Loucy (cell line): ENCODE measurements around the gene COMMD1.
A peak's percentile ranks its signal among the peaks of the same experiment; 100 is the strongest.

ENCODE experiments used
- H2AFZ ChIP-seq: fragments of 200-600 bp; sonication (generic); 2 replicates; pipeline ENCODE4 v1.6.0; 2016; ENCODE audit warnings: antibody characterized with exemption, mild to moderate bottlenecking, low read length, moderate library complexity
- H3F3A ChIP-seq: fragments of 200-600 bp; 2 replicates; pipeline ENCODE4 v1.6.0; 2016; ENCODE audit warnings: antibody characterized with exemption, low read depth, mild to moderate bottlenecking
- H3K27me3 ChIP-seq: fragments of 200-600 bp; sonication (generic); 2 replicates; pipeline ENCODE4 v1.6.1; 2014; ENCODE audit warnings: low read length, mild to moderate bottlenecking; ENCODE audit not compliant: insufficient read depth, poor library complexity, severe bottlenecking
- H3K36me3 ChIP-seq: fragments of 200-600 bp; sonication (generic); 2 replicates; pipeline ENCODE4 v1.6.1; 2016; ENCODE audit warnings: low read length; ENCODE audit not compliant: insufficient read depth
- H3K4me1 ChIP-seq: fragments of 200-600 bp; sonication (generic); 2 replicates; pipeline ENCODE4 v1.5.1; 2014; ENCODE audit warnings: low read length, mild to moderate bottlenecking; ENCODE audit not compliant: insufficient read depth, poor library complexity, severe bottlenecking
- H3K4me2 ChIP-seq: fragments of 200-600 bp; sonication (generic); 2 replicates; pipeline ENCODE4 v1.6.0; 2014; ENCODE audit warnings: antibody characterized with exemption, low read length, low read depth, mild to moderate bottlenecking; ENCODE audit not compliant: poor library complexity, severe bottlenecking
- H3K4me3 ChIP-seq: fragments of 200-600 bp; sonication (generic); 2 replicates; pipeline ENCODE4 v1.5.1; 2014; ENCODE audit warnings: low read length, mild to moderate bottlenecking, mixed read lengths; ENCODE audit not compliant: poor library complexity, severe bottlenecking
- H3K79me2 ChIP-seq: fragments of 200-600 bp; sonication (generic); 2 replicates; pipeline ENCODE4 v1.6.1; 2014; ENCODE audit warnings: low read length; ENCODE audit not compliant: insufficient read depth
- H3K9ac ChIP-seq: fragments of 200-600 bp; sonication (generic); 2 replicates; pipeline ENCODE4 v1.6.0; 2014; ENCODE audit warnings: mild to moderate bottlenecking, low read depth, low read length, moderate library complexity; ENCODE audit not compliant: poor library complexity, severe bottlenecking
- H3K9me2 ChIP-seq: fragments of 200-600 bp; sonication (generic); replicated peaks from 2 replicates; pipeline ENCODE4 v1.6.1; 2016; ENCODE audit warnings: low read depth, low read length, mixed read lengths
- H3K9me3 ChIP-seq: fragments of 200-600 bp; sonication (generic); 2 replicates; pipeline ENCODE4 v1.6.1; 2014; ENCODE audit warnings: mild to moderate bottlenecking, antibody characterized with exemption, low read length, low read depth; ENCODE audit not compliant: insufficient read depth
- H4K20me1 ChIP-seq: fragments of 200-600 bp; sonication (generic); 2 replicates; pipeline ENCODE4 v1.6.0; 2014; ENCODE audit warnings: antibody characterized with exemption, low read length, mild to moderate bottlenecking; ENCODE audit not compliant: insufficient read depth, poor library complexity, severe bottlenecking
- EZH2phosphoT487 ChIP-seq: fragments of 200-600 bp; IDR thresholded peaks from 2 replicates; pipeline ENCODE4 v1.6.1; 2018; ENCODE audit warnings: antibody characterized with exemption, mild to moderate bottlenecking, moderate library complexity, borderline replicate concordance
- TF ChIP-seq, protein P1 (sequence below): fragments of 200-600 bp; sonication (generic); conservative IDR thresholded peaks from 2 replicates; pipeline ENCODE4 v1.5.1; 2014; ENCODE audit warnings: mild to moderate bottlenecking, antibody characterized with exemption, low read length

The COMMD1 gene

DNA sequence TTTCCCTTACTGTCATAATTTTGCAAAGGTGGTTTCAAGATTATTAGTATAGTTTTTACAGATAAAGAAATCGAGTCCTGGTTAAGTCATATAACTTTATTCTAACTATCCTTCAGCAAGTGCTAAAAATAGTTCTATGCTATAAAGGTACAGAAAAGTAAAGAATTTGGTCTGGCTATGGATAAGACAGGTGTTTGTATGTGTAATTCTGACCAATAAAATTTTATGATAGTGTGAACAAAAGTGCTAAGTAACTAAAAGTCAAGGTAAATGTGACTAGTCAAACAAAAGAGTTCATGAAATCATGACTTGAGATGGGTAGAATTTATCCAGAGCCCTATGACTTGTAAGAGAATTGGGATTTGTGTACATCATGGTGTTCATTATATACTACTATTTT, 140.7 kb downstream of the COMMD1 start:
- H3K4me2 ChIP-seq: no peak overlapping the region
- no peaks in the 10 kb centered on the region for H4K20me1 ChIP-seq
- no peaks in the 10 kb centered on the region for H3K9me2 ChIP-seq
- H3K4me1 ChIP-seq: peaks cover 38% of the 10 kb centered on the region
- H3K27me3 ChIP-seq: no peaks in the 10 kb centered on the region
- no peak overlapping the region for H3K4me3 ChIP-seq
- peaks cover 44% of the 10 kb centered on the region for H3K79me2 ChIP-seq
- no peak overlapping the region for H3K9ac ChIP-seq
- H3K9me3 ChIP-seq: peaks cover 13% of the 10 kb centered on the region; the same call in 1 of the 2 replicates
- no peaks in the 10 kb centered on the region; the same call in 1 of the 2 replicates for H3F3A ChIP-seq
- no peak overlapping the region for H2AFZ ChIP-seq
- H3K36me3 ChIP-seq: no peaks in the 10 kb centered on the region
- TF ChIP-seq, protein P1, sequence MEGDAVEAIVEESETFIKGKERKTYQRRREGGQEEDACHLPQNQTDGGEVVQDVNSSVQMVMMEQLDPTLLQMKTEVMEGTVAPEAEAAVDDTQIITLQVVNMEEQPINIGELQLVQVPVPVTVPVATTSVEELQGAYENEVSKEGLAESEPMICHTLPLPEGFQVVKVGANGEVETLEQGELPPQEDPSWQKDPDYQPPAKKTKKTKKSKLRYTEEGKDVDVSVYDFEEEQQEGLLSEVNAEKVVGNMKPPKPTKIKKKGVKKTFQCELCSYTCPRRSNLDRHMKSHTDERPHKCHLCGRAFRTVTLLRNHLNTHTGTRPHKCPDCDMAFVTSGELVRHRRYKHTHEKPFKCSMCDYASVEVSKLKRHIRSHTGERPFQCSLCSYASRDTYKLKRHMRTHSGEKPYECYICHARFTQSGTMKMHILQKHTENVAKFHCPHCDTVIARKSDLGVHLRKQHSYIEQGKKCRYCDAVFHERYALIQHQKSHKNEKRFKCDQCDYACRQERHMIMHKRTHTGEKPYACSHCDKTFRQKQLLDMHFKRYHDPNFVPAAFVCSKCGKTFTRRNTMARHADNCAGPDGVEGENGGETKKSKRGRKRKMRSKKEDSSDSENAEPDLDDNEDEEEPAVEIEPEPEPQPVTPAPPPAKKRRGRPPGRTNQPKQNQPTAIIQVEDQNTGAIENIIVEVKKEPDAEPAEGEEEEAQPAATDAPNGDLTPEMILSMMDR: no peak
- no peak for TF ChIP-seq EZH2phosphoT487

DNA sequence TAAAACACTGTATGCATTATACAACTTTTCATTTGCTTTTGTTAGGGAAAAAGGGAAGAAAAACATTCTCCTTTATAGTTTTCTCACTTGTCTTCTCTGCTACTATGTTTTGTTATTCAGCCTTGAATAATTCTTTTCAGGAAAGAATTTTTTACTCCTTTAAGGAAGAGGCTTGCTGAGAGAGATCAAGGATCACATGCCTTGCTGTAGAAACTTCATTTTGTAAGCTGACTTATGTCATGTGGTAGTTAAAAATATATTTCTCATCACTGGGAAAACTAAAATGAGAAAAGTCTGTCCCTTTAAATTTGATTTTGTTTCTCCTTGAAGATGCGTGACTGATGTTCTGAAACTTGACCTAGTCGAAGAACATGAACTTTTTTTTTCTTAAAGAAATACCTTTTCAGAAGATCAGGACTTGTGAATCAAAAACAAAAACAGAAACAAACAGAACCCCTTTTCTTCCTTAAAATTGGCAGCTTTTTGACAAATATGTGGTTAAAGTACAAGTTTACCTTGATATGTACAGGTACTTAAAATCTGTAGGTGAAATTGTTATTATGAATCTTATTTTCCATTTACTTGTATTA, 145.1 kb downstream of the COMMD1 start:
- Histone ChIP-seq H3K4me1 (peaks cover 62% of the 10 kb centered on the region), H3F3A (peaks cover 21% of the 10 kb centered on the region), H3K4me3 (no peak overlapping the region), H3K9me2 (no peaks in the 10 kb centered on the region), H3K27me3 (no peaks in the 10 kb centered on the region), H3K4me2 (peak overlapping the region; percentile 10), H3K9ac (peak overlapping the region; percentile 10), H2AFZ (no peak overlapping the region), H3K9me3 (no peaks in the 10 kb centered on the region), H3K36me3 (no peaks in the 10 kb centered on the region), H3K79me2 (peaks cover 21% of the 10 kb centered on the region; the same call in 1 of the 2 replicates), H4K20me1 (no peaks in the 10 kb centered on the region)
- TF ChIP-seq, protein P1: no peak
- no peak for TF ChIP-seq EZH2phosphoT487

DNA sequence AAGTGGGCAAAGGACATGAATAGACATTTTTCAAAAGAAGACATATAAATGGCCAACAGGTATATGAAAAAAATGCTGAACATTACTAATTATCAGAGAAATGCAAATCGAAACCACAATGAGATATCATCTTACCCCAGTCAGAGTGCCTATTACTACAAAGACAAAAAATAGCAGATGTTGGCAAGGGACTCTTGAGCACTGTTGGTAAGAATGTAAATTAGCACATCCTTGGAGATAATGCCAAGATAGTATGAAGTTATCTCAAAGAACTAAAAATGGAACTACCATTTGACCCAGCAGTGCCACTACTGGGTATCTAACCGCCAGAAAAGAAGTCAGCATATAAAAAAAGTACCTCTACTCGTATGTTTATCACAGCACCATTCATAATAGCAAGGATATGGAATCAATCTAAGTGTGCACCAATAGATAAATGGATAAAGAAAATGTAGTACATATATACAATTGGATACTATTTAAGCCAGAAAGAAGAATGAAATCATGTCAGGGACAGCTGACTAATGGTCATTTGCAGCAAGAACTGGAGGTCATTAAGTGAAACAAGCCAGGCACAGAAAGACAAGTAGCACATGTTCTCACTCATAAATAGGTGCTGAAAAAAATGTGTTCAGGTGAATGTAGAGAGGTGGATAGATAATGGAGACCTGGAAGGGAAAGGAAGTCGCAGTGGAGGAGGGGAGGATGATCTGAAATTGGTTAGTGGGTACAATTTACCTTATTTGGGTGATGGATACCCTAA, 148.7 kb downstream of the COMMD1 start:
- no peak overlapping the region for H2AFZ ChIP-seq
- no peaks in the 10 kb centered on the region for H3K27me3 ChIP-seq
- TF ChIP-seq, protein P1: no peak
- TF ChIP-seq EZH2phosphoT487: no peak
- peaks cover 35% of the 10 kb centered on the region for H3F3A ChIP-seq
- H3K4me2 ChIP-seq: peak overlapping the region; percentile 77
- H3K4me1 ChIP-seq: peaks cover 84% of the 10 kb centered on the region
- peak overlapping the region; percentile 68 for H3K4me3 ChIP-seq
- peak overlapping the region; percentile 63 for H3K9ac ChIP-seq
- H3K9me3 ChIP-seq: no peaks in the 10 kb centered on the region
- H3K36me3 ChIP-seq: no peaks in the 10 kb centered on the region
- H3K79me2 ChIP-seq: peaks cover 53% of the 10 kb centered on the region
- H3K9me2 ChIP-seq: no peaks in the 10 kb centered on the region
- H4K20me1 ChIP-seq: no peaks in the 10 kb centered on the region
